ENCODE results near the gene ZNF532. TPM values are rescaled to one million over a fixed set of nuclear protein-coding genes. Genes with fewer than 3 reads are reported as not detected.

Gene ZNF532
- total RNA-seq, 6 experiments from 2014 or later = 43.1 to 56.6 (median 50.1) TPM

DNA sequence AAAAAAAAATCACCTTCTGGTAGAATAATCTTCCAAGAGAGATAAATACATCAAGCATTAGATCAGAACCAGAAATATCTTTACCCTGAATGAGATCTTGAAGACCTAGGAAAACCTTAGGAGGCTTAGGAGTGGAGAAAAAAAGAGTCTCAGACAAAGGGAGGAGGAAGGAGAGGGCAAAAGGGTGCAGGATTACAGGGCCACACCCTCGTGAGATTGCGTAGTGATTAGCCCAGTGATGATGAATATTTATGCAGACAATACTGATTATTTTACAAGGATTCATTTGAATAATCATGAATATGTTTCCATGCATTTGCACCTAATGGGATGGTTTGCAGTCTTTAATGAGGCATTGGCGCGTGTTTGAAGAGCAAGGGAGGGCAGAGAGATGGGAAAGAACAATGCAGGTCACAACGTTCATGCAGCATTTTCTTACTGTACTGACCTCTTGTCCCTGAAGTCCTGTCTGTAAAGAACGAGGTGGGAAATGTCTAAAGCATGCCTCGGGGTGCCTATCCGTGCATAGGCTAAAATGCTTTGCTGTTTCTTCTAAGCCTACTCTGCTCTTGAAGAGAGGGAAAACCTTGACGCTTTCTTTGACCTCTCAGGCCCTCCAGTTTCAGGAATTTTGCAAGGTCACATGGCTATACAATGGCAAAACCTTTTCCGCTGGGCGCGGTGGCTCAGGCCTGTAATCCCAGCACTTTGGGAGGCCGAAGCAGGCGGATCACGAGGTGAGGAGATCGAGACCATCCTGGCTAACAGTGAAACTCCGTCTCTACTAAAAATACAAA is 18.6 kb upstream of the ZNF532 start:
- peaks cover 28% of the 10 kb centered on the region for H3K4me1 Mint-ChIP-seq (ENCODE audit: low read depth)
- peaks cover 9% of the 10 kb centered on the region for H3K27me3 Mint-ChIP-seq (ENCODE audit: insufficient read depth)
- peaks cover 5% of the 10 kb centered on the region for H3K9me3 Mint-ChIP-seq
- H3K27ac Mint-ChIP-seq = no peak overlapping the region
- no peak for DNase-seq
- no peak overlapping the region for H3K4me3 Mint-ChIP-seq
- TF ChIP-seq, protein P1, sequence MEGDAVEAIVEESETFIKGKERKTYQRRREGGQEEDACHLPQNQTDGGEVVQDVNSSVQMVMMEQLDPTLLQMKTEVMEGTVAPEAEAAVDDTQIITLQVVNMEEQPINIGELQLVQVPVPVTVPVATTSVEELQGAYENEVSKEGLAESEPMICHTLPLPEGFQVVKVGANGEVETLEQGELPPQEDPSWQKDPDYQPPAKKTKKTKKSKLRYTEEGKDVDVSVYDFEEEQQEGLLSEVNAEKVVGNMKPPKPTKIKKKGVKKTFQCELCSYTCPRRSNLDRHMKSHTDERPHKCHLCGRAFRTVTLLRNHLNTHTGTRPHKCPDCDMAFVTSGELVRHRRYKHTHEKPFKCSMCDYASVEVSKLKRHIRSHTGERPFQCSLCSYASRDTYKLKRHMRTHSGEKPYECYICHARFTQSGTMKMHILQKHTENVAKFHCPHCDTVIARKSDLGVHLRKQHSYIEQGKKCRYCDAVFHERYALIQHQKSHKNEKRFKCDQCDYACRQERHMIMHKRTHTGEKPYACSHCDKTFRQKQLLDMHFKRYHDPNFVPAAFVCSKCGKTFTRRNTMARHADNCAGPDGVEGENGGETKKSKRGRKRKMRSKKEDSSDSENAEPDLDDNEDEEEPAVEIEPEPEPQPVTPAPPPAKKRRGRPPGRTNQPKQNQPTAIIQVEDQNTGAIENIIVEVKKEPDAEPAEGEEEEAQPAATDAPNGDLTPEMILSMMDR (IDR thresholded peaks at IDR 0.05) = no peak
- H3K36me3 Mint-ChIP-seq (ENCODE audit: low read depth) = no peaks in the 10 kb centered on the region

DNA sequence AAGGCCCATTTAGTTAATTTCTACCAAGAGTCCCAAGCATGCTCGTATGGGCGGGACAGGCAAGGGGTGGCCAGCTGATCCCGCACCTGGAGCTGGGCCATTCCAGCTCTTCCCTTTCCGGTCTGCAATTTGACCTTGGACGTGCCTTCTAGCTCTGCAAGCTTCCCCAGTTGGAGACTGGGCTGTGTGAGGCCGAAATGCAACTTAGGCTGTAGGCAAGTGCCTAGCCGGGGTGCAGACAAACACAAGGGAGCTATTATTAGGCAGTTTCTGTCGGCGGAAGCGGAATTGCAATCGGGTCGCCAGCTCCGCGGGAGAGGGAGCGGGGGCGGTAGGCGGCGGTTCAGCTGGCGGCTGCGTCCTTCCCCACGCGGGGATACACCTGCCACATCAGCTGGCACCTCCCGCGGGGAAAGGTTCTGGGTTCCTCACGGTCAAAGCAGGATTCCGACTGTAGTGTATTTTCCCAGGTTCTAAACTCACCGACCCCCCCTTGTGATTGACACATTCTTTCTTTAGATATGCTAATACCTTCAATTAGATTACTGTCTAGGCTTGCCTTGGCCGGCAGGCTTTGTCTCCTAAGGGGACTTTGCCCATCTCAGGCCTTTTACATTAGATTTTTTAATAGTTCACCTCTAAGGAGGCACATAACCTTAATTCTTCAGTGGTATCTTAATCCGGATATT is 17.1 kb upstream of the ZNF532 start:
- DNase-seq = no peak
- no peak overlapping the region for H3K27ac Mint-ChIP-seq
- peaks cover 37% of the 10 kb centered on the region for H3K4me1 Mint-ChIP-seq (ENCODE audit: low read depth)
- peaks cover 5% of the 10 kb centered on the region for H3K9me3 Mint-ChIP-seq
- peaks cover 10% of the 10 kb centered on the region for H3K27me3 Mint-ChIP-seq (ENCODE audit: insufficient read depth)
- TF ChIP-seq, protein P1 (IDR thresholded peaks at IDR 0.05) = no peak
- H3K4me3 Mint-ChIP-seq = no peak overlapping the region
- H3K36me3 Mint-ChIP-seq (ENCODE audit: low read depth) = no peaks in the 10 kb centered on the region

DNA sequence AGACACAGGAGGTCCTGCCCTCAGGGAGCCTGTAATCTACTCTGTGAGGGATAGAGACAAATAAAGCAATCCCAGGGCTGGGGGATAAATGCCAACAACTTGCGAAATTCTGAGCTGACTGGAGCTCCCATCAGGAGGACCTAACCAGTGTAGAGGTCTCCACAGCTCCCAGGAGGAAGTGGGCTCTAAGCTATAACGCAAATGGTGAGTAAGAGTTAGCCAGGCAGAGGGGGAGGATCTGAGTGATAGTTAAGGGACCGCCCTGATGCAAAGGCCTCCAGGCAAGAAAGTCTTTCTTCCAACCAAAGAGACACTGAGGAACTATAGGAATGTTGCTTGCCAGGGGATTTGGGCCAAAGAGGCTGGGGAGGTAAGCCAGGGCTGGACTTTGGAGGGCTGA is 16.0 kb upstream of the ZNF532 start:
- Mint-ChIP-seq H3K9me3 (peaks cover 5% of the 10 kb centered on the region), H3K27ac (peak overlapping the region; percentile 52; the same call in 1 of the 2 replicates), H3K27me3 (ENCODE audit: insufficient read depth) (peaks cover 10% of the 10 kb centered on the region), H3K4me3 (no peak overlapping the region), H3K4me1 (ENCODE audit: low read depth) (peaks cover 37% of the 10 kb centered on the region), H3K36me3 (ENCODE audit: low read depth) (no peaks in the 10 kb centered on the region)
- no peak for DNase-seq
- TF ChIP-seq, protein P1 (IDR thresholded peaks at IDR 0.05) = no peak

DNA sequence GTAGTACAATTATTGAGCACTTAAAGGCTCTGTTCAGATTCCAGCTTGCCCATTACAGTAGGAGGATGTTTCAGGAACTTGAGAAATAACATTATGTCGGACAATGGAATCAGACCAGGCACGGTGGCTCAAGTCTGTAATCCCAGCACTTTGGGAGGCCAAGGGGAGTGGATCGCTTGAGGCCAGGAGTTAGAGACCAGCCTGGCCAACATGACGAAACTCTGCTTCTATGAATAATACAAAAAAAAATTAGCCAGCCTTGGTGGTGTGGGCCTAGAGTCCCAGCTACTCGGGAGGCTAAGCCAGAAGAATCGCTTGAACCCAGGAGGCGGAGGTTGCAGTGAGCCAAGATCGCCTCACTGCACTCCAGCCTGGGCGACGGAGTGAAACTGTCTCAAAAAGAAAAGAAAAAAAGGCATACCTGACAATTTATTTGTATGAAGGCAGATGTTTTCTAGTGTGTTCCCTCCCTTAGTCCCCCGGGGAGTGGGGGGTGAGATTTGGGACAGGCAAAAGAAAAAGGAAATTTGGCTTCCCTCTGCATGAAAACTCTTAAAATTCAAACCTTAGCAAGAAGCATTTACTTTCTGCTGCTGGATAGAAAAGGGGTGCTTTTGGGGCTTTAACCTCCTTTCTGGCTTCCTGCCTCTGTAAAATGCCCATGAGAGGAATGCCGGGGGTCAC is 13.7 kb upstream of the ZNF532 start:
- H3K27me3 Mint-ChIP-seq (ENCODE audit: insufficient read depth) = peaks cover 10% of the 10 kb centered on the region
- no peaks in the 10 kb centered on the region for H3K36me3 Mint-ChIP-seq (ENCODE audit: low read depth)
- H3K9me3 Mint-ChIP-seq = peaks cover 5% of the 10 kb centered on the region
- H3K4me3 Mint-ChIP-seq = no peak overlapping the region; the same call in 1 of the 2 replicates
- peaks cover 31% of the 10 kb centered on the region for H3K4me1 Mint-ChIP-seq (ENCODE audit: low read depth)
- TF ChIP-seq, protein P1 (IDR thresholded peaks at IDR 0.05) = no peak
- no peak overlapping the region for H3K27ac Mint-ChIP-seq
- no peak for DNase-seq

DNA sequence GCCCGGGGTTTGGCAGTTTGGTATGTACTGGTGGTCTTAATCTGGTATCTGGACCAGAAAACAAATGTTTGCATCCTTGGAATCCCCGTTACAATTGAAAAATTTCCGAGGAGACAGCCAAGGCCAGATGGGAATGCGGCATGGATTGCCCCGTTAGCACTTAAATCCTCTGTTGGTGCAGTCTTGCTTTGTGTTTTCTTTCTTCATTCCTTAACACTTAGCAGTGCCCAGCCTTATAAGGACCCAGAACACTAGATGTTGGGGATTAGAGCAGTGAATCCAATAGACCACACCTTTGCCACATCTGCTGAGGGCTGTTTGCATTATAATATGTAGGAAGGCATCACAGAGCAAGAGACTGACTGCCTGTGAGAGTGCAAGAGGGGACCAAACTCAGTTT is 12.8 kb upstream of the ZNF532 start:
- H3K9me3 Mint-ChIP-seq = peaks cover 5% of the 10 kb centered on the region
- DNase-seq = no peak
- TF ChIP-seq, protein P1 (IDR thresholded peaks at IDR 0.05) = no peak
- 0 out of 2 replicates have a peak, but pooled peaks cover under 1% of the 10 kb centered on the region for H3K36me3 Mint-ChIP-seq (ENCODE audit: low read depth)
- H3K27me3 Mint-ChIP-seq (ENCODE audit: insufficient read depth) = peaks cover 9% of the 10 kb centered on the region
- no peak overlapping the region for H3K27ac Mint-ChIP-seq
- H3K4me3 Mint-ChIP-seq = no peak overlapping the region
- peaks cover 38% of the 10 kb centered on the region for H3K4me1 Mint-ChIP-seq (ENCODE audit: low read depth)
